ENCODE measurements around the gene RHBDF1. TPM values are rescaled to one million over a fixed set of nuclear protein-coding genes. Genes with fewer than 3 reads are reported as not detected.
A peak's percentile ranks its signal among the peaks of the same experiment; 100 is the strongest.

Gene RHBDF1
- total RNA-seq, 3 donors from 2014 or later = 27.2 to 39.2 (median 36.9) TPM

- Histone ChIP-seq H3K4me1 (ENCODE audit: low read depth) (peaks cover 3% of the 10 kb centered on the region), H3K9me3 (no peaks in the 10 kb centered on the region), H3K4me3 (no peak overlapping the region), H3K36me3 (ENCODE audit: low read depth) (no peaks in the 10 kb centered on the region)
- DNase-seq (no peak), ATAC-seq (no peak)
- no peak for TF ChIP-seq CTCF (IDR thresholded peaks at IDR 0.05)
- intact Hi-C loops (cut with DNase I, micrococcal nuclease) = no loop called here
Measured at GRCh38 chr16:100989-101388, 28.6 kb upstream of the RHBDF1 start.

GRCh38 chr16:97822-98221 lies 25.4 kb upstream of the RHBDF1 start:
- Histone ChIP-seq H3K36me3 (ENCODE audit: low read depth) (no peaks in the 10 kb centered on the region), H3K4me3 (no peak overlapping the region), H3K4me1 (ENCODE audit: low read depth) (peaks cover 3% of the 10 kb centered on the region), H3K9me3 (no peaks in the 10 kb centered on the region)
- ATAC-seq = no peak
- no peak for DNase-seq
- intact Hi-C loops (cut with DNase I, micrococcal nuclease) = no loop called here
- no peak for TF ChIP-seq CTCF (IDR thresholded peaks at IDR 0.05)

- intact Hi-C loops (cut with DNase I, micrococcal nuclease) = no loop called here
Measured at GRCh38 chr16:96935-97381, 24.5 kb upstream of the RHBDF1 start.

GRCh38 chr16:94918-95265 lies 22.5 kb upstream of the RHBDF1 start:
- ATAC-seq (no peak), DNase-seq (no peak)
- Histone ChIP-seq H3K36me3 (ENCODE audit: low read depth) (no peaks in the 10 kb centered on the region), H3K4me3 (no peak overlapping the region), H3K9me3 (no peaks in the 10 kb centered on the region), H3K4me1 (ENCODE audit: low read depth) (peaks cover 3% of the 10 kb centered on the region)
- intact Hi-C loops (cut with DNase I, micrococcal nuclease) = no loop called here
- TF ChIP-seq CTCF (IDR thresholded peaks at IDR 0.05) = no peak

More at GRCh38 chr16:96935-97381, 24.5 kb upstream of the RHBDF1 start:
- DNase-seq (peak; percentile 92 to 95 (median 93)), ATAC-seq (peak; percentile 100)
- H3K4me1 ChIP-seq (ENCODE audit: low read depth) = peaks cover 3% of the 10 kb centered on the region
- peak; percentile 97 for TF ChIP-seq CTCF (IDR thresholded peaks at IDR 0.05)
- H3K9me3 ChIP-seq = no peaks in the 10 kb centered on the region
- H3K36me3 ChIP-seq (ENCODE audit: low read depth) = no peaks in the 10 kb centered on the region
- no peak overlapping the region for H3K4me3 ChIP-seq

GRCh38 chr16:92431-93339 lies 20.3 kb upstream of the RHBDF1 start:
- ATAC-seq (no peak), DNase-seq (peak in 1 of 3 donors; percentile 30)
- intact Hi-C loops (cut with DNase I, micrococcal nuclease) = no loop called here
- no peaks in the 10 kb centered on the region for H3K36me3 ChIP-seq (ENCODE audit: low read depth)
- TF ChIP-seq CTCF (IDR thresholded peaks at IDR 0.05) = no peak
- no peaks in the 10 kb centered on the region for H3K9me3 ChIP-seq
- no peak overlapping the region for H3K4me3 ChIP-seq
- H3K4me1 ChIP-seq (ENCODE audit: low read depth) = peaks cover 3% of the 10 kb centered on the region
